GM12878 (cell line): ENCODE measurements around the gene SUGP1. TPM values are rescaled to one million over a fixed set of nuclear protein-coding genes. Genes with fewer than 3 reads are reported as not detected.

Experiments
- ATAC-seq: fragments of 200-7000 bp; cut with Tn5 transposase; 3 replicates; pipeline ENCODE4 v1.9.1; 2020; ENCODE audit warnings: mild to moderate bottlenecking, moderate library complexity
- BruUV-seq: library from RNA; stranded (reverse); fragments of 400-500 nt; replicated peaks from 2 replicates; lab custom pipeline; 2021; lab: Mats Ljungman, UMichigan
- CTCF ChIA-PET: fragments of 300-600 bp; sonication (Branson Sonifier 250); formaldehyde crosslinking; extraction: SDS; loops from one replicate; lab custom pipeline; 2021; ENCODE audit warnings: inconsistent platforms; lab: Yijun Ruan, JAX
- POLR2A ChIA-PET: fragments of 350-600 bp; formaldehyde crosslinking; extraction: SDS; loops from one replicate; lab custom pipeline; 2021; ENCODE audit warnings: inconsistent platforms; lab: Charles Lee
- RAD21 ChIA-PET: fragments of 300-600 bp; sonication (Branson Sonifier 250); formaldehyde crosslinking; loops from one replicate; lab custom pipeline; 2023; ENCODE audit warnings: antibody characterized with exemption; ENCODE audit not compliant: unreplicated experiment; lab: Charles Lee
- SMC1A ChIA-PET: fragments of 300-600 bp; sonication (Branson Sonifier 250); formaldehyde crosslinking; loops from one replicate; lab custom pipeline; 2023; ENCODE audit not compliant: unreplicated experiment, uncharacterized antibody; lab: Charles Lee
- DNase-seq: peaks from one replicate; pipeline ENCODE4 v3.0.0-alpha.2; 2011; ENCODE audit warnings: low read depth, low spot score
- FAIRE-seq: peaks from 3 replicates; lab custom pipeline; 2011; peaks lifted over from hg19 to GRCh38; lab: Jason Lieb, UNC
- H2AFZ ChIP-seq: 2 replicates; pipeline ENCODE4 v1.6.0; 2011; ENCODE audit warnings: low read depth, low read length, control low read depth; ENCODE audit not compliant: control insufficient read depth
- H3K27ac ChIP-seq: 2 replicates; pipeline ENCODE4 v1.5.1; 2011; ENCODE audit warnings: control low read depth; ENCODE audit not compliant: control insufficient read depth, insufficient read depth
- H3K27me3 ChIP-seq, 2 experiments: replicated peaks in 1 of 2; 2 replicates each; pipeline versions ENCODE4 v1.6.0 to v1.6.1; 2011; ENCODE audit warnings: low read length in 1 of 2; ENCODE audit not compliant: control insufficient read depth in 2 of 2, insufficient read depth in 2 of 2
- H3K36me3 ChIP-seq, 2 experiments: 2 replicates each; pipeline ENCODE4 v1.5.1; 2011; ENCODE audit warnings: low read length in 1 of 2; ENCODE audit not compliant: control insufficient read depth in 2 of 2, insufficient read depth in 2 of 2
- H3K4me1 ChIP-seq: 2 replicates; pipeline ENCODE4 v1.6.1; 2011; ENCODE audit warnings: mild to moderate bottlenecking, low read length, moderate library complexity, mixed read lengths; ENCODE audit not compliant: control insufficient read depth, insufficient read depth
- H3K4me2 ChIP-seq: 2 replicates; pipeline ENCODE4 v1.6.0; 2011; ENCODE audit warnings: control low read depth; ENCODE audit not compliant: control insufficient read depth, insufficient read depth
- H3K4me3 ChIP-seq: fragments of 200-600 bp; sonication (generic); 2 replicates; pipeline ENCODE4 v1.5.1; 2016
- H3K79me2 ChIP-seq: 2 replicates; pipeline ENCODE4 v1.6.0; 2011; ENCODE audit warnings: low read length; ENCODE audit not compliant: control insufficient read depth, insufficient read depth
- H3K9ac ChIP-seq: 2 replicates; pipeline ENCODE4 v1.8.0; 2011; ENCODE audit warnings: low read length, control low read depth, mixed read lengths; ENCODE audit not compliant: control insufficient read depth, insufficient read depth
- H3K9me3 ChIP-seq: replicated peaks from 3 replicates; pipeline ENCODE4 v1.5.1; 2011; ENCODE audit warnings: mild to moderate bottlenecking, low read length; ENCODE audit not compliant: control insufficient read depth, insufficient read depth
- H4K20me1 ChIP-seq: 2 replicates; pipeline ENCODE4 v1.6.0; 2011; ENCODE audit not compliant: control insufficient read depth, insufficient read depth
- ETV6 ChIP-seq, 2 experiments: fragments of 450-650 bp in 1 of 2; IDR thresholded peaks in 1 of 2; conservative IDR thresholded peaks in 1 of 2; 2 replicates each; pipeline ENCODE4 v1.6.1; 2014; ENCODE audit warnings: antibody characterized with exemption in 1 of 2, borderline replicate concordance in 1 of 2, low read depth in 1 of 2, mild to moderate bottlenecking in 1 of 2, moderate library complexity in 1 of 2
- GABPA ChIP-seq: IDR thresholded peaks from 2 replicates; pipeline ENCODE4 v1.6.1; 2014; ENCODE audit warnings: antibody characterized with exemption, low read depth, mild to moderate bottlenecking, inconsistent platforms
- KDM1A ChIP-seq: fragments of 200-600 bp; sonication (generic); IDR thresholded peaks from 2 replicates; pipeline ENCODE4 v1.6.1; 2016; ENCODE audit warnings: borderline replicate concordance
- LARP7 ChIP-seq: fragments of 450-650 bp; IDR thresholded peaks from 2 replicates; pipeline ENCODE4 v1.6.1; 2017; ENCODE audit warnings: mild to moderate bottlenecking
- NFYA ChIP-seq: IDR thresholded peaks from 2 replicates; pipeline ENCODE4 v1.6.1; 2011; ENCODE audit warnings: low read depth, mild to moderate bottlenecking, low read length, improper control_type of control experiment, borderline replicate concordance
- NR2F1 ChIP-seq: fragments of 450-650 bp; conservative IDR thresholded peaks from 2 replicates; pipeline ENCODE4 v1.6.1; 2017; ENCODE audit warnings: mild to moderate bottlenecking
- RAD21 ChIP-seq: IDR thresholded peaks from 2 replicates; pipeline ENCODE4 v1.6.1; 2011; ENCODE audit warnings: mild to moderate bottlenecking, low read depth, low read length, moderate library complexity; ENCODE audit not compliant: insufficient read depth
- TAF1 ChIP-seq: IDR thresholded peaks from 2 replicates; pipeline ENCODE4 v1.6.1; 2011; ENCODE audit warnings: mild to moderate bottlenecking, low read depth, low read length, borderline replicate concordance
- TARDBP ChIP-seq: IDR thresholded peaks from 2 replicates; pipeline ENCODE4 v1.6.1; 2016; ENCODE audit warnings: borderline replicate concordance
- TBL1XR1 ChIP-seq: IDR thresholded peaks from 2 replicates; pipeline ENCODE4 v1.6.1; 2012; ENCODE audit warnings: low read depth, low read length, improper control_type of control experiment
- ZNF24 ChIP-seq: fragments of 450-650 bp; IDR thresholded peaks from 2 replicates; pipeline ENCODE4 v1.6.1; 2017; ENCODE audit warnings: antibody characterized with exemption, mild to moderate bottlenecking
- ZZZ3 ChIP-seq: IDR thresholded peaks from 2 replicates; pipeline ENCODE4 v1.6.1; 2011; ENCODE audit warnings: low read depth; ENCODE audit not compliant: control insufficient read depth, insufficient read length
- WGBS: methylation state at CpG from one replicate; pipeline ENCODE4 v1.1.6; 2016; ENCODE audit warnings: low lambda C conversion rate; ENCODE audit not compliant: insufficient replicate concordance, insufficient coverage; ENCODE audit errors: missing lambda C conversion rate; 5-methylcytosine and 5-hydroxymethylcytosine counted together
- in situ Hi-C: fragments of 300-500 bp; cut with MboI; formaldehyde crosslinking; loops from 9 replicates; pipeline ENCODE4 v1.14.3; 2018; ENCODE audit warnings: mixed read lengths
- intact Hi-C: fragments of 100-400 bp; cut with micrococcal nuclease; formaldehyde crosslinking; loops from one replicate; pipeline ENCODE4 v1.14.2; 2022; ENCODE audit not compliant: unreplicated experiment
- polyA plus RNA-seq, 11 experiments: library from polyadenylated mRNA; depleted of rRNA in 4 of 11; unstranded in 6 of 11; stranded (reverse) in 5 of 11; fragments of >200 nt; fragmentation: Nextera tagmentation in 4 of 11; fragmentation: Illumina TruSeq in 1 of 11; extraction: Ambion mirVana in 4 of 11; extraction: Trizol in 1 of 11; gene quantifications; 1 replicate in 1 of 11; 2 replicates in 10 of 11; pipeline versions ENCODE4 v1.2.1 to v1.2.3, GENCODE V29; 2011 to 2016; ENCODE audit warnings: inconsistent platforms in 2 of 11, missing spikeins in 2 of 11, low read depth in 1 of 11
- total RNA-seq, 4 experiments: library from RNA; depleted of rRNA in 3 of 4; stranded (reverse); fragments of >200 nt in 3 of 4; fragmentation: Illumina TruSeq in 1 of 4; extraction: Trizol in 1 of 4; gene quantifications; 2 replicates each; pipeline versions ENCODE4 v1.2.1 to v1.2.3, GENCODE V29; 2013 to 2021
- TF ChIP-seq, protein P1 (sequence below): fragments of 450-650 bp; formaldehyde crosslinking; IDR thresholded peaks from 2 replicates; pipeline ENCODE4 v1.4.0; 2020; ENCODE audit warnings: mild to moderate bottlenecking, moderate library complexity
- TF ChIP-seq, protein P2 (sequence below): IDR thresholded peaks from 2 replicates; pipeline ENCODE4 v1.6.1; 2011; ENCODE audit warnings: mild to moderate bottlenecking, low read depth, low read length, moderate library complexity; ENCODE audit not compliant: insufficient replicate concordance

The SUGP1 gene
- total and polyA plus RNA-seq, 10 of the 15 experiments (the other 5 are each of a cell fraction or from before 2014, with no cell fraction given): 1.6 to 70.2 (median 38.4) TPM

DNA sequence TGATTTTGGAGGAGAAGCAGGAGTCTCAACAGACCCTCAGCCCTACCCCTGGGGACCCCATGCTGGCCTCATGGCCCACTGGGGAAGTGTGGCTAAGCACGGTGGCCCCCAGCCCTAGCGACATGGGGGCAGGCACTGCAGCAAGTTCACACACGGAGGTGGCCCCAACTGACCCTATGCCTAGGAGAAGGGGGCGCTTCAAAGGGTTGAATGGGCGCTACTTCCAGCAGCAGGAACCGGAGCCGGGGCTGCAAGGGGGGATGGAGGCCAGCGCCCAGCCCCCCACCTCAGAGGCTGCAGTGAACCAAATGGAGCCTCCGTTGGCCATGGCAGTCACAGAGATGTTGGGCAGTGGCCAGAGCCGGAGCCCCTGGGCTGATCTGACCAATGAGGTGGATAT, 93.6 kb downstream of the SUGP1 start:
- no TSS peak for BruUV-seq
- no peak overlapping the region for H3K27ac ChIP-seq
- no peak for DNase-seq
- H3K36me3 ChIP-seq: no peaks in the 10 kb centered on the region
- no peak for ATAC-seq
- intact Hi-C loops (no loop called here), in situ Hi-C loops (no loop called here)
- SMC1A ChIA-PET: no interaction called here
- no peak overlapping the region for H3K9ac ChIP-seq
- POLR2A ChIA-PET: no interaction called here
- no peak overlapping the region for H2AFZ ChIP-seq
- H3K4me2 ChIP-seq: no peak overlapping the region
- RAD21 ChIA-PET: no interaction called here
- no peak for TF ChIP-seq ZZZ3
- TF ChIP-seq RAD21: no peak
- no peaks in the 10 kb centered on the region for H3K9me3 ChIP-seq
- H3K79me2 ChIP-seq: no peaks in the 10 kb centered on the region
- CTCF ChIA-PET: no interaction called here
- no peak overlapping the region for H3K4me3 ChIP-seq
- peaks cover 4% of the 10 kb centered on the region for H3K4me1 ChIP-seq
- no peaks in the 10 kb centered on the region for H4K20me1 ChIP-seq
- H3K27me3 ChIP-seq: no peaks in the 10 kb centered on the region
- no peak for FAIRE-seq
- WGBS: 41% methylated on average over 10 of the region's 10 CpGs

DNA sequence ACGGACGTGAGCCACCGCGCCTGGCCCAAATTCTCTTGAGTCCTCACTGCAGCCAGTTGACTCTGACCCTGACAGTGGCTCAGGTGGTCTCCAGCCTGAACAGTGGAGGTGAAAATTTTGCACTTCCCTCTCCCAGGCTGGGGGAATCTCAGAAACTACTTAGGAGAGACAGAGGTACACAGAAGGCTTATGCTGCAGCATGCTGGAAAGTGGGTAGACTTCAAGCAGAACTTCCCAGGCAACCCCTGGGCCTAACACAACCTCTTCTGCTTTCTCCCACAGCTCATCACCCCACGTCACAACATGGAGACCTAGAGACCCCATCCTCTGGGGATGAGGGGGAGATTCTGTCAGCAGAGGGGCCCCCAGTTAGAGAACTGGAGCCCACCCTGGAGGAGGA, 94.1 kb downstream of the SUGP1 start:
- CTCF ChIA-PET: interaction anchor here (1.2 to 2.2 kb wide), 3 partner anchors 52 to 265 kb away, joined by 4 to 9 read pairs (median 7); no protein-coding TSS in a partner anchor
- Histone ChIP-seq H4K20me1 (no peaks in the 10 kb centered on the region), H3K4me3 (no peak overlapping the region), H3K4me1 (peaks cover 4% of the 10 kb centered on the region), H3K4me2 (no peak overlapping the region), H3K27ac (no peak overlapping the region), H3K9ac (no peak overlapping the region), H3K27me3 (no peaks in the 10 kb centered on the region), H3K36me3 (no peaks in the 10 kb centered on the region), H3K79me2 (no peaks in the 10 kb centered on the region), H3K9me3 (no peaks in the 10 kb centered on the region), H2AFZ (no peak overlapping the region)
- RAD21 ChIA-PET: no interaction called here
- DNase-seq (no peak), FAIRE-seq (no peak), ATAC-seq (no peak)
- in situ Hi-C loops (no loop called here), intact Hi-C loops (no loop called here)
- WGBS: 69% methylated on average over 5 of the region's 5 CpGs
- SMC1A ChIA-PET: interaction anchor here (0.9 kb wide), 1 partner anchor 9 kb away, joined by 4 read pairs; no protein-coding TSS in a partner anchor
- BruUV-seq: no TSS peak
- POLR2A ChIA-PET: no interaction called here
- TF ChIP-seq ZZZ3 (no peak), NFYA (no peak), TARDBP (no peak), NR2F1 (no peak), LARP7 (no peak), ZNF24 (no peak), KDM1A (no peak), ETV6 (conservative IDR thresholded peaks at IDR 0.05 in 1 of 2, IDR thresholded peaks at IDR 0.05 in 1 of 2; ENCODE audit: borderline replicate concordance in 1 of 2, low read depth in 1 of 2) (no peak), GABPA (no peak), TBL1XR1 (no peak), TAF1 (no peak)
- TF ChIP-seq, protein P1, sequence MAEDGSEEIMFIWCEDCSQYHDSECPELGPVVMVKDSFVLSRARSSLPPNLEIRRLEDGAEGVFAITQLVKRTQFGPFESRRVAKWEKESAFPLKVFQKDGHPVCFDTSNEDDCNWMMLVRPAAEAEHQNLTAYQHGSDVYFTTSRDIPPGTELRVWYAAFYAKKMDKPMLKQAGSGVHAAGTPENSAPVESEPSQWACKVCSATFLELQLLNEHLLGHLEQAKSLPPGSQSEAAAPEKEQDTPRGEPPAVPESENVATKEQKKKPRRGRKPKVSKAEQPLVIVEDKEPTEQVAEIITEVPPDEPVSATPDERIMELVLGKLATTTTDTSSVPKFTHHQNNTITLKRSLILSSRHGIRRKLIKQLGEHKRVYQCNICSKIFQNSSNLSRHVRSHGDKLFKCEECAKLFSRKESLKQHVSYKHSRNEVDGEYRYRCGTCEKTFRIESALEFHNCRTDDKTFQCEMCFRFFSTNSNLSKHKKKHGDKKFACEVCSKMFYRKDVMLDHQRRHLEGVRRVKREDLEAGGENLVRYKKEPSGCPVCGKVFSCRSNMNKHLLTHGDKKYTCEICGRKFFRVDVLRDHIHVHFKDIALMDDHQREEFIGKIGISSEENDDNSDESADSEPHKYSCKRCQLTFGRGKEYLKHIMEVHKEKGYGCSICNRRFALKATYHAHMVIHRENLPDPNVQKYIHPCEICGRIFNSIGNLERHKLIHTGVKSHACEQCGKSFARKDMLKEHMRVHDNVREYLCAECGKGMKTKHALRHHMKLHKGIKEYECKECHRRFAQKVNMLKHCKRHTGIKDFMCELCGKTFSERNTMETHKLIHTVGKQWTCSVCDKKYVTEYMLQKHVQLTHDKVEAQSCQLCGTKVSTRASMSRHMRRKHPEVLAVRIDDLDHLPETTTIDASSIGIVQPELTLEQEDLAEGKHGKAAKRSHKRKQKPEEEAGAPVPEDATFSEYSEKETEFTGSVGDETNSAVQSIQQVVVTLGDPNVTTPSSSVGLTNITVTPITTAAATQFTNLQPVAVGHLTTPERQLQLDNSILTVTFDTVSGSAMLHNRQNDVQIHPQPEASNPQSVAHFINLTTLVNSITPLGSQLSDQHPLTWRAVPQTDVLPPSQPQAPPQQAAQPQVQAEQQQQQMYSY (CRISPR knock-in tag): no peak
- TF ChIP-seq, protein P2, sequence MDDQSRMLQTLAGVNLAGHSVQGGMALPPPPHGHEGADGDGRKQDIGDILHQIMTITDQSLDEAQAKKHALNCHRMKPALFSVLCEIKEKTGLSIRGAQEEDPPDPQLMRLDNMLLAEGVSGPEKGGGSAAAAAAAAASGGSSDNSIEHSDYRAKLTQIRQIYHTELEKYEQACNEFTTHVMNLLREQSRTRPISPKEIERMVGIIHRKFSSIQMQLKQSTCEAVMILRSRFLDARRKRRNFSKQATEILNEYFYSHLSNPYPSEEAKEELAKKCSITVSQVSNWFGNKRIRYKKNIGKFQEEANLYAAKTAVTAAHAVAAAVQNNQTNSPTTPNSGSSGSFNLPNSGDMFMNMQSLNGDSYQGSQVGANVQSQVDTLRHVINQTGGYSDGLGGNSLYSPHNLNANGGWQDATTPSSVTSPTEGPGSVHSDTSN: no peak
